Activated CD4-positive, alpha-beta T cell treated with anti-CD3 and anti-CD28 coated beads for 36 hours (primary cell): ENCODE data around the gene PSAPL1. TPM values are rescaled to one million over a fixed set of nuclear protein-coding genes. Genes with fewer than 3 reads are reported as not detected.

Source experiments
- microRNA-seq: library from miRNA; unstranded; fragments of <30 nt; microRNA quantifications from one replicate; pipeline ENCODE4 v1.2.0, GENCODE V29; 2021; ENCODE audit warnings: borderline replicate concordance
- total RNA-seq, 2 experiments: library from RNA; stranded (reverse); gene quantifications; one replicate each; pipeline ENCODE4 v1.2.3, GENCODE V29; 2021

The PSAPL1 gene
- total RNA-seq, 2 experiments from 2014 or later, result not detected

Small RNA genes lying within 50 kb of the gene (microRNA-seq; reads per million reads assigned to microRNA genes)
- gene MIR4274, result not detected

Other genes with a start within 250 kb of the PSAPL1 start
- gene SORCS2, start 242.4 kb downstream of the PSAPL1 start, total RNA-seq, result under 1 TPM in 1 of 2 experiments, not detected in 1; 0.04 TPM